ENCODE measurements around the gene VOPP1.
"Not testable (repeated sequence)": the region's sequence is repeated elsewhere in the genome, so short reads cannot be mapped to it uniquely, and the experiment has no call there.

The VOPP1 gene

GRCh38 chr7:55587687-55588378, 15.5 kb upstream of the VOPP1 start:
- H3K36me3 ChIP-seq = no peaks in the 10 kb centered on the region
- no peaks in the 10 kb centered on the region for H3K27me3 ChIP-seq (ENCODE audit: insufficient read depth, low read depth, severe bottlenecking)
- no peak for TF ChIP-seq CTCF (IDR thresholded peaks at IDR 0.05; ENCODE audit: low read depth, low read length)
- H3K9me3 ChIP-seq (ENCODE audit: severe bottlenecking) = peaks cover 3% of the 10 kb centered on the region
- H3K27ac ChIP-seq = no peak overlapping the region
- DNase-seq = no peak
- H3K4me3 ChIP-seq (ENCODE audit: low read depth, low read length) = no peak overlapping the region

GRCh38 chr7:55582656-55583055, 10.4 kb upstream of the VOPP1 start:
- not testable (repeated sequence) for DNase-seq; H3K27me3 ChIP-seq (ENCODE audit: insufficient read depth, low read depth, severe bottlenecking); H3K36me3 ChIP-seq; H3K4me3 ChIP-seq (ENCODE audit: low read depth, low read length); H3K27ac ChIP-seq; H3K9me3 ChIP-seq (ENCODE audit: severe bottlenecking)

- DNase-seq = no peak
- peaks cover 4% of the 10 kb centered on the region for H3K36me3 ChIP-seq
- no peak overlapping the region for H3K4me3 ChIP-seq (ENCODE audit: low read depth, low read length)
- H3K27me3 ChIP-seq (ENCODE audit: insufficient read depth, low read depth, severe bottlenecking) = no peaks in the 10 kb centered on the region
- no peak for TF ChIP-seq CTCF (IDR thresholded peaks at IDR 0.05; ENCODE audit: low read depth, low read length)
- H3K27ac ChIP-seq = no peak overlapping the region
- H3K9me3 ChIP-seq (ENCODE audit: severe bottlenecking) = no peaks in the 10 kb centered on the region
Observed at GRCh38 chr7:55576753-55577152, 4.5 kb upstream of the VOPP1 start.

GRCh38 chr7:55575733-55576132, 3.4 kb upstream of the VOPP1 start:
- no peaks in the 10 kb centered on the region for H3K9me3 ChIP-seq (ENCODE audit: severe bottlenecking)
- peaks cover 5% of the 10 kb centered on the region for H3K36me3 ChIP-seq
- no peak for DNase-seq
- no peaks in the 10 kb centered on the region for H3K27me3 ChIP-seq (ENCODE audit: insufficient read depth, low read depth, severe bottlenecking)
- H3K4me3 ChIP-seq (ENCODE audit: low read depth, low read length) = no peak overlapping the region
- no peak for TF ChIP-seq CTCF (IDR thresholded peaks at IDR 0.05; ENCODE audit: low read depth, low read length)
- no peak overlapping the region for H3K27ac ChIP-seq

GRCh38 chr7:55575098-55575497, 2.8 kb upstream of the VOPP1 start:
- peaks cover 5% of the 10 kb centered on the region for H3K36me3 ChIP-seq
- no peak overlapping the region for H3K27ac ChIP-seq
- H3K4me3 ChIP-seq (ENCODE audit: low read depth, low read length) = no peak overlapping the region
- TF ChIP-seq CTCF (IDR thresholded peaks at IDR 0.05; ENCODE audit: low read depth, low read length) = no peak
- DNase-seq = no peak
- no peaks in the 10 kb centered on the region for H3K27me3 ChIP-seq (ENCODE audit: insufficient read depth, low read depth, severe bottlenecking)
- H3K9me3 ChIP-seq (ENCODE audit: severe bottlenecking) = no peaks in the 10 kb centered on the region

GRCh38 chr7:55574051-55574717, 1.9 kb upstream of the VOPP1 start:
- DNase-seq = no peak
- Histone ChIP-seq H3K27ac (no peak overlapping the region), H3K4me3 (ENCODE audit: low read depth, low read length) (no peak overlapping the region), H3K27me3 (ENCODE audit: insufficient read depth, low read depth, severe bottlenecking) (no peaks in the 10 kb centered on the region), H3K9me3 (ENCODE audit: severe bottlenecking) (no peaks in the 10 kb centered on the region), H3K36me3 (peaks cover 5% of the 10 kb centered on the region)
- TF ChIP-seq CTCF (IDR thresholded peaks at IDR 0.05; ENCODE audit: low read depth, low read length) = no peak
